ENCODE measurements around the gene HIVEP1. TPM values are rescaled to one million over a fixed set of nuclear protein-coding genes. Genes with fewer than 3 reads are reported as not detected.

HIVEP1 gene
- total and polyA plus RNA-seq, 7 experiments from 2014 or later, result 13.2 to 86.1 (median 31.5) TPM

DNA sequence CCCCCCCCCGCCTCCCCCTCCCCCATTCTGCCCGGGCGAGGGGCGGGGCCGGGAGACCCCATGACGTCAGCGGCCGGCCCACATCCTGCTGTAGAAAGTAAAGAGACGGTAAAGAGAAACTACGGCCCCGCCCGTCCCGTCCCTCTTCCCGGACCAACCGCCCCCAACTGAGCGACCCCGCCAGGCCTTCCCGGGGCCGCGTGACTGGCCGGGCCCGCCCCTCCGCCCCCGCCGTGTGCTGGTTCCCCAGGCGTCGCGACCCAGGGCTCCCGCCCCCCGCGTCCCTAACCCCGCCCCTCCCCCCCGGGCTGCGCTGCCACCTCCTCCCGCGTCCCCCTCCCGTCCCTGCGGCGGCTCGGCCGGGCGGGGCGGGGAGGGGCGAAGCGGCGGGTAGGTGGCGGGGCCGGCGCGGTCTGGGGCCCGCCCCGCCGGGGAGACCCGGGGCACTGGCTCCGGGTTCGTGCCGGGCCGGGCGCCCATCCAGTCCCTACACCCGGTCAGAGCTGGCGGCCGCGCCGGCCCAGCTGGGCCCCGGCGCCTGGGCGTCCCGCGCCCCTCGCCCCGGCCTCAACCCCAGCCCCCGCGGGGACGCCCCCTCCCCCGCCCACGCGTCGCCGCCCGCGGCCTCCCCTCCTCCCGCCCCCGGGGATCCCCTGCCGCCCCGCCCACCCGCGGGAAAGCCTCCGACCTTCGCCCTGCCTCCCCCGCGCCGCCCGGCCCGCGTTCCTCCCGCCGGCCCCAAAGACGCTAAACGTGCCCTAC, 655 bp upstream of the HIVEP1 start:
- CTCF ChIA-PET, result interaction anchor here (1.1 kb wide), 1 partner anchor 301 kb away, joined by 4 read pairs; no protein-coding TSS in a partner anchor
- H3K27me3 Mint-ChIP-seq, result peaks cover 0 to 5% (median 0%) of the 10 kb centered on the region in 5 donors
- H3K36me3 Mint-ChIP-seq, result peaks cover 0 to 21% (median 18%) of the 10 kb centered on the region in 5 donors

DNA sequence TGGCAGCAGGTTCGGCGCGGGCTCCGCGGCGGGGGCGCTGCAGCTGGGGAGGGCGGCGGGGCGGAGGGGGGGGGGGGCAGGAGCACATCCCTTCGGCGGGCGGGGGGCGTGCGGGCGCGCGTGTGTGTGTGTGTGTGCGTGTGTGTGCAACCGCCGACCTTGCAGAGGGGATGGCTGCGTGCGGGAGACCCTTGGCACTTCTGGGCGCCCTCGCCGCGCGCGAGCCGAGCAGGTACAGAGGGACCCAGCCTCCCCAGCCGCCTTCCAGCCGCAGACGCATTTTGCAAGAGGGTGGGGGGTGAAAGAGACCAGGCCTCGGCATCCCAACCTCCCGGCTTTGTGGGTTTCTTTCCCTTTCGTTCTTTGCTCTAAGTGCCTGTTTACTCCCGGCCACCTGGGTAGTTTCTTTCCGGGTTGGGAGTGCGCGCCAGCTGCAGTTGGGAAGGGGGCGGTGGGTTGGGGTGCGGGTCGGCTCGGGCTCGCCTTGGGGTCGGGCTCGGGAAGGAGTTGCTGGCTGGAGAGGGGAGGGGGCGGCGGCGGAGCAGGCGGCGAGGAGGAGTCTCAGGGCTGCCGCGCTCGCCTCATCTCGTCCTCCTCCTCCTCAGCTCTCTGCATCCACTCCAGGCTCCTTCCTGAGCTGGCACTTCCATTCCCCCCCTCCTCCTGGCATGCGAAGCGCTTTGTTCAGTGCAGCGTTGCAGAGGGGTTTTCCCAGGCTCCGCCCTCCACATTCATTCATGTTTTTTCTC, 620 bp downstream of the HIVEP1 start:
- ATAC-seq, result peak; percentile 17

More for the DNA sequence above, 655 bp upstream of the HIVEP1 start:
- Histone ChIP-seq H3K4me3 (ENCODE audit: low read length) (no peak overlapping the region), H3K27ac (ENCODE audit: low read depth, low read length) (peak overlapping the region; percentile 73), H3K4me1 (ENCODE audit: control insufficient read depth in 2 of 2, insufficient read depth in 2 of 2, low read length in 2 of 2) (peaks cover 14 to 26% of the 10 kb centered on the region in 2 donors), H3K27me3 (ENCODE audit: control insufficient read depth in 2 of 2, insufficient read depth in 2 of 2, low read length in 2 of 2) (no peaks in the 10 kb centered on the region), H3K36me3 (ENCODE audit: control insufficient read depth in 2 of 3, insufficient read depth in 3 of 3, low read length in 3 of 3) (peaks cover 0 to 9% (median 0%) of the 10 kb centered on the region in 3 experiments), H3K9me3 (ENCODE audit: control insufficient read depth in 2 of 3, low read length in 3 of 3) (no peaks in the 10 kb centered on the region)
- ATAC-seq (peak; percentile 83), DNase-seq (peak; percentile 83 to 99 (median 94))
- H3K27ac Mint-ChIP-seq, result peak overlapping the region; percentile 97 to 100 (median 98)
- peaks cover 0 to 8% (median 0%) of the 10 kb centered on the region in 11 donors for H3K9me3 Mint-ChIP-seq
- H3K4me3 Mint-ChIP-seq, result peak overlapping the region; percentile 91 to 99 (median 94)
- intact Hi-C loops (cut with micrococcal nuclease), result loop anchor here (1.0 to 10.0 kb wide), 15 partner anchors 40 to 1803 kb away; partner anchors contain the start of genes C6orf52 (in 1 of the 2), MCUR1 (in 1 of the 2), NEDD9 (in 1 of the 2) and PAK1IP1 (in 1 of the 2)
- peaks cover 15 to 68% (median 57%) of the 10 kb centered on the region in 7 donors for H3K4me1 Mint-ChIP-seq
- POLR2A ChIA-PET, result interaction anchor here (0.6 to 8.7 kb wide), 5 partner anchors 9 to 300 kb away, joined by 3 to 83 read pairs (median 4); no protein-coding TSS in a partner anchor

GRCh38 chr6:12013307-12013719, 1.2 kb downstream of the HIVEP1 start:
- POLR2A ChIA-PET, result interaction anchor here (0.7 to 8.7 kb wide), 4 partner anchors 21 to 353 kb away, joined by 3 to 83 read pairs (median 3); no protein-coding TSS in a partner anchor
- no peak for ATAC-seq
- peaks cover 10 to 73% (median 56%) of the 10 kb centered on the region in 7 donors for H3K4me1 Mint-ChIP-seq
- DNase-seq, result no peak
- H3K27ac ChIP-seq (ENCODE audit: low read depth, low read length), result peak overlapping the region; percentile 90
- H3K27ac Mint-ChIP-seq, result peak overlapping the region; percentile 94 to 99 (median 99)
- CTCF ChIA-PET, result interaction anchor here (0.6 to 1.5 kb wide), 5 partner anchors 11 to 562 kb away, joined by 3 to 4 read pairs (median 3); no protein-coding TSS in a partner anchor
- H3K36me3 Mint-ChIP-seq, result peaks cover 0 to 36% (median 30%) of the 10 kb centered on the region in 5 donors
- peaks cover 0 to 5% (median 0%) of the 10 kb centered on the region in 5 donors for H3K27me3 Mint-ChIP-seq
- peak overlapping the region; percentile 61 for H3K4me3 ChIP-seq (ENCODE audit: low read length)
- peaks cover 0 to 10% (median 1%) of the 10 kb centered on the region in 11 donors for H3K9me3 Mint-ChIP-seq
- H3K27me3 ChIP-seq (ENCODE audit: control insufficient read depth in 2 of 2, insufficient read depth in 2 of 2, low read length in 2 of 2), result no peaks in the 10 kb centered on the region
- peaks cover 0 to 22% (median 0%) of the 10 kb centered on the region in 3 experiments for H3K36me3 ChIP-seq (ENCODE audit: control insufficient read depth in 2 of 3, insufficient read depth in 3 of 3, low read length in 3 of 3)
- peaks cover 5 to 20% of the 10 kb centered on the region in 2 donors for H3K4me1 ChIP-seq (ENCODE audit: control insufficient read depth in 2 of 2, insufficient read depth in 2 of 2, low read length in 2 of 2)
- peak overlapping the region; percentile 88 to 100 (median 98) for H3K4me3 Mint-ChIP-seq
- no peaks in the 10 kb centered on the region for H3K9me3 ChIP-seq (ENCODE audit: control insufficient read depth in 2 of 3, low read length in 3 of 3)
- intact Hi-C loops (cut with micrococcal nuclease), result loop anchor here (1.0 to 10.0 kb wide), 5 partner anchors 39 to 1801 kb away; partner anchors contain the start of genes C6orf52 (in 1 of the 2), MCUR1 (in 1 of the 2) and PAK1IP1 (in 1 of the 2)

More for the DNA sequence above, 620 bp downstream of the HIVEP1 start:
- DNase-seq, result peak; percentile 45 to 91 (median 75)
- Histone ChIP-seq H3K4me1 (ENCODE audit: control insufficient read depth in 2 of 2, insufficient read depth in 2 of 2, low read length in 2 of 2) (peaks cover 11 to 25% of the 10 kb centered on the region in 2 donors), H3K4me3 (ENCODE audit: low read length) (peak overlapping the region; percentile 61), H3K36me3 (ENCODE audit: control insufficient read depth in 2 of 3, insufficient read depth in 3 of 3, low read length in 3 of 3) (peaks cover 0 to 16% (median 0%) of the 10 kb centered on the region in 3 experiments), H3K27me3 (ENCODE audit: control insufficient read depth in 2 of 2, insufficient read depth in 2 of 2, low read length in 2 of 2) (no peaks in the 10 kb centered on the region), H3K9me3 (ENCODE audit: control insufficient read depth in 2 of 3, low read length in 3 of 3) (no peaks in the 10 kb centered on the region), H3K27ac (ENCODE audit: low read depth, low read length) (peak overlapping the region; percentile 90)
- H3K9me3 Mint-ChIP-seq, result peaks cover 0 to 10% (median 1%) of the 10 kb centered on the region in 11 donors
- H3K36me3 Mint-ChIP-seq, result peaks cover 0 to 33% (median 29%) of the 10 kb centered on the region in 5 donors
- intact Hi-C loops (cut with micrococcal nuclease), result loop anchor here (1.0 to 10.0 kb wide), 5 partner anchors 40 to 1802 kb away; partner anchors contain the start of genes C6orf52 (in 1 of the 2), MCUR1 (in 1 of the 2) and PAK1IP1 (in 1 of the 2)
- H3K4me3 Mint-ChIP-seq, result peak overlapping the region; percentile 88 to 100 (median 98)
- H3K27me3 Mint-ChIP-seq, result peaks cover 0 to 5% (median 0%) of the 10 kb centered on the region in 5 donors
- ChIA-PET CTCF (interaction anchor here (0.6 to 1.2 kb wide), 3 partner anchors 11 to 562 kb away, joined by 3 to 4 read pairs (median 3); no protein-coding TSS in a partner anchor), POLR2A (interaction anchor here (0.6 to 8.7 kb wide), 7 partner anchors 22 to 353 kb away, joined by 3 to 83 read pairs (median 3); no protein-coding TSS in a partner anchor)
- H3K27ac Mint-ChIP-seq, result peak overlapping the region; percentile 94 to 99 (median 99)
- H3K4me1 Mint-ChIP-seq, result peaks cover 14 to 76% (median 61%) of the 10 kb centered on the region in 7 donors

DNA sequence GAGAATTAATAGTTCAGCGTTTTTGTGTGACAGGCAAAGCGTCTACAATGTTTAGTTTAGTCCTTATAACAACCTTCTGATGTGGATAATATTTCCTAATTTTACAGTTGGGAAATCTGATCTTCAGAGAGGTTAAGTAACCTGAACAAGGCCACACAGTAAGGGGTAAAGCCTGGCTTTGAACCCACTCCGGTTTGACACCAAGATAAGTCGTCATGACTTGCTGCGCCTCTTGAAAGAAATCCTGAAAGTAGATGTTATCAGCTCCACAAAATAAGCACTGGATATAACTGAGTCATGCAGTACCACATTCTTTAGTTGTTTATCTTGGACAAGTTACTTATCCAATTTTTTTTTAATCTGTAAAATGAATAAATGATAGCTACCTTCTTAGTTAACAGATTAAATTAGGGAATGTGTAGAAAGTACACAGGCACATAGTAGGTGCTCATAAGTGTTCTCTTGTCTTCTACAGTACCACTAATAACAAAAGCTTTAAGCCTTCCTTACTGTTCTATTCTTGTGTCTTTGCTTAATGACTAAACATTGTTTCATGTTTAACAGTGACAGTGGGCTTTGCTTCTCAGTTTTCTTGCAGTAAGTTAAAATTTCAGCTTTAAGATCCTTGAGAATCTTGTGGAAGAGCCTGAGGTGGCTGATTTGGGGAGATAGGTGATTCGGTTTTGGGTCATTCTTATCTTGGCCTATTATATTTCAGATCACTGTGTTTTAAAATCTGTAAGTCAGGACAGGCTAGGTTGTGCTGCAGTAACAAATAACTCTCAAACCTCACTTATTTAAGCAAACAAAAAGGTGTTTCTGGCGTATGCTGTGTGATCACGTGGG, 2.1 kb downstream of the HIVEP1 start:
- ATAC-seq (no peak), DNase-seq (no peak)
- Mint-ChIP-seq H3K36me3 (peaks cover 0 to 43% (median 37%) of the 10 kb centered on the region in 5 donors), H3K4me1 (peaks cover 16 to 76% (median 62%) of the 10 kb centered on the region in 7 donors), H3K9me3 (peaks cover 0 to 10% (median 0%) of the 10 kb centered on the region in 11 donors), H3K4me3 (peak overlapping the region; percentile 7 to 98 (median 68)), H3K27me3 (peaks cover 0 to 5% (median 0%) of the 10 kb centered on the region in 5 donors), H3K27ac (peak overlapping the region; percentile 48 to 99 (median 95))
- H3K27me3 ChIP-seq (ENCODE audit: control insufficient read depth in 2 of 2, insufficient read depth in 2 of 2, low read length in 2 of 2), result no peaks in the 10 kb centered on the region
- H3K4me3 ChIP-seq (ENCODE audit: low read length), result no peak overlapping the region
- H3K36me3 ChIP-seq (ENCODE audit: control insufficient read depth in 2 of 3, insufficient read depth in 3 of 3, low read length in 3 of 3), result peaks cover 0 to 24% (median 0%) of the 10 kb centered on the region in 3 experiments
- intact Hi-C loops (cut with micrococcal nuclease), result loop anchor here in 1 of 2 donors (5.0 to 10.0 kb wide), 2 partner anchors 1322 to 1801 kb away; partner anchors contain the start of genes C6orf52, MCUR1 and PAK1IP1
- POLR2A ChIA-PET, result interaction anchor here (0.9 to 8.7 kb wide), 2 partner anchors 20 to 303 kb away, joined by 3 to 83 read pairs; no protein-coding TSS in a partner anchor
- H3K4me1 ChIP-seq (ENCODE audit: control insufficient read depth in 2 of 2, insufficient read depth in 2 of 2, low read length in 2 of 2), result peaks cover 8 to 19% of the 10 kb centered on the region in 2 donors
- CTCF ChIA-PET, result interaction anchor here (0.7 to 1.5 kb wide), 8 partner anchors 9 to 313 kb away, joined by 3 to 4 read pairs (median 3); no protein-coding TSS in a partner anchor
- no peaks in the 10 kb centered on the region for H3K9me3 ChIP-seq (ENCODE audit: control insufficient read depth in 2 of 3, low read length in 3 of 3)
- peak overlapping the region; percentile 90 for H3K27ac ChIP-seq (ENCODE audit: low read depth, low read length)

GRCh38 chr6:12014873-12015149, 2.7 kb downstream of the HIVEP1 start:
- peaks cover 4 to 46% (median 40%) of the 10 kb centered on the region in 5 donors for H3K36me3 Mint-ChIP-seq

More at GRCh38 chr6:12014873-12015149, 2.7 kb downstream of the HIVEP1 start:
- H3K27ac Mint-ChIP-seq, result peak overlapping the region in 8 of 9 donors; percentile 14 to 99 (median 70)
- H3K27ac ChIP-seq (ENCODE audit: low read depth, low read length), result peak overlapping the region; percentile 10
- H3K27me3 ChIP-seq (ENCODE audit: control insufficient read depth in 2 of 2, insufficient read depth in 2 of 2, low read length in 2 of 2), result no peaks in the 10 kb centered on the region
- peaks cover 14 to 79% (median 65%) of the 10 kb centered on the region in 7 donors for H3K4me1 Mint-ChIP-seq
- H3K4me1 ChIP-seq (ENCODE audit: control insufficient read depth in 2 of 2, insufficient read depth in 2 of 2, low read length in 2 of 2), result peaks cover 9 to 13% of the 10 kb centered on the region in 2 donors
- intact Hi-C loops (cut with micrococcal nuclease), result loop anchor here in 1 of 2 donors (1.0 to 10.0 kb wide), 3 partner anchors 11 to 1800 kb away; partner anchors contain the start of genes C6orf52, MCUR1 and PAK1IP1
- POLR2A ChIA-PET, result interaction anchor here (1.1 to 8.7 kb wide), 2 partner anchors 23 to 304 kb away, joined by 5 to 83 read pairs; no protein-coding TSS in a partner anchor
- peaks cover 0 to 5% (median 0%) of the 10 kb centered on the region in 5 donors for H3K27me3 Mint-ChIP-seq
- DNase-seq (no peak), ATAC-seq (no peak)
- H3K36me3 ChIP-seq (ENCODE audit: control insufficient read depth in 2 of 3, insufficient read depth in 3 of 3, low read length in 3 of 3), result peaks cover 0 to 24% (median 0%) of the 10 kb centered on the region in 3 experiments
- H3K4me3 ChIP-seq (ENCODE audit: low read length), result no peak overlapping the region
- CTCF ChIA-PET, result interaction anchor here (0.7 to 1.5 kb wide), 5 partner anchors 9 to 314 kb away, joined by 3 to 4 read pairs (median 3); no protein-coding TSS in a partner anchor
- H3K9me3 Mint-ChIP-seq, result peaks cover 0 to 10% (median 0%) of the 10 kb centered on the region in 11 donors
- peak overlapping the region in 5 of 10 donors; percentile 2 to 96 (median 30) for H3K4me3 Mint-ChIP-seq
- no peaks in the 10 kb centered on the region for H3K9me3 ChIP-seq (ENCODE audit: control insufficient read depth in 2 of 3, low read length in 3 of 3)
